GM20431 (cell line): ENCODE measurements around the gene PLAAT5.
"Not testable (repeated sequence)": the region's sequence is repeated elsewhere in the genome, so short reads cannot be mapped to it uniquely, and the experiment has no call there.

Source experiments
- in situ Hi-C: fragments of 300-500 bp; cut with MseI, MboI; formaldehyde crosslinking; loops from one replicate; pipeline ENCODE4 v1.15.0; 2020; ENCODE audit warnings: low sequenced_read_pairs; ENCODE audit not compliant: unreplicated experiment

PLAAT5 gene

GRCh38 chr11:63490551-63491239 is at the start of gene PLAAT5:
Gene PLAAT5 (minus strand): TSS chr11:63491167. CDS start chr11:63491034, 133 bp downstream.
- in situ Hi-C loops, result no loop called here

- in situ Hi-C loops, result no loop called here
Measured at GRCh38 chr11:63537293-63538101, 46.5 kb upstream of the PLAAT5 start.

DNA sequence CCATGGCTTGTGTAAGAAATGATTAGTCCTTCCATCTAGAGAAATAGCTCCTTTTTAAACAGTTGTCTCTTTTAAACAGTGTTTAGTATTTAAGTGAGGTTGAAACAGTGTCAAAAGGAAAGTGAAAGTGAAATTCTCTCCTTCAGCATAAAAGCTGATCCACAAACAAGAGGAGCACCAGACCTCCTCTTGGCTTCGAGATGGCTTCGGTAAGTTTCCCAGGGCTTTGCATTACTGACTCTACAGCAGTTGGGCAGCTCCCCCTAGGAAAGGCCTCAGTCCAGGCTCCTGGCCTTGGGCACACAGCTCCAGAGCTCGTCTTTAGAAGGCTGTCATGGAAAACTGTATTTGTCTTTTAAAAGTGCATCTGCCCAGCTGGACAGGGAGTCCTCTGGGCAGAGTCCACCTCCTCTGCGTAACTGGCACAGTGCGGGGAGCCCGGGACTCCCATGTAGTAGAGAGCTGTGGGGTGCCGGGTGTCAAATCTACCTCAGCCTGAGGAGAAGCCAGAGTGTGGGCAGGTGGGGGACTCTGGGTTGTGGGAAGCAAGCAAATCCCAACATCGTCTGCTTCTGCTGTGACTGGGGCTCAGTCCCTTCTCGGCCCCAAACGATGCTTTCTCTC is 45.8 kb upstream of the PLAAT5 start, which contains the start of gene PLAAT4:
Gene PLAAT4, plus strand, starts transcription at position 140 of the 624 bp plus-strand sequence. Its CDS starts 61 bp downstream, at position 201.
- in situ Hi-C loops, result no loop called here

GRCh38 chr11:63535734-63536133 is 44.8 kb upstream of the PLAAT5 start:
- in situ Hi-C loops, result no loop called here

DNA sequence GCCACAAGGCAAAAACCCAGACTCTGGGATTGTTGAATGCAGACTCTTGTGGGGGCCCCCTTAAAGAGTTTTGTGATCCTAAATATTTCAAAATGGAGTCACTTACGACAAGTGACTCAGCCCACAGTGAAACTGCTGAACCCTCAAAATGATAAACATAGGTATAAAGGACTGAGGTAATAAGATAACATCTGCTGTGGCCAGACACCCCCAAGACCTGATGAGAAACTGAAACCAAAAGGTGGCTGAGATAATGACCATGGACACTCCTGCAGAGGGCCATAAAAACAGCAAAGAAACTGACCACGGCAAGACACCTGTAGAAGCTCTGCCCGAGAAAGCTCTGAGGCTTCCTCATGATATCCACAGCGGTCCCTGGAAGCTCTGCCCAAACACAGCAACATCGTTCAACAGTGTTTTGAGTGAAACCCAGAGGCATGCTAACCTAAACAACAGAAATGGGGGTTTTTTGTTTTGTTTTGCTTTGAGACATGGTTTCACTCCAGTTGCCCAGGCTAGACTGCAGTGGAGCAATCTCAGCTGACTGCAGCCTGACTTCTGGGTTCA is 44.0 kb upstream of the PLAAT5 start:
- in situ Hi-C loops, result no loop called here

GRCh38 chr11:63534076-63534475 is 43.1 kb upstream of the PLAAT5 start:
- in situ Hi-C loops, result no loop called here

DNA sequence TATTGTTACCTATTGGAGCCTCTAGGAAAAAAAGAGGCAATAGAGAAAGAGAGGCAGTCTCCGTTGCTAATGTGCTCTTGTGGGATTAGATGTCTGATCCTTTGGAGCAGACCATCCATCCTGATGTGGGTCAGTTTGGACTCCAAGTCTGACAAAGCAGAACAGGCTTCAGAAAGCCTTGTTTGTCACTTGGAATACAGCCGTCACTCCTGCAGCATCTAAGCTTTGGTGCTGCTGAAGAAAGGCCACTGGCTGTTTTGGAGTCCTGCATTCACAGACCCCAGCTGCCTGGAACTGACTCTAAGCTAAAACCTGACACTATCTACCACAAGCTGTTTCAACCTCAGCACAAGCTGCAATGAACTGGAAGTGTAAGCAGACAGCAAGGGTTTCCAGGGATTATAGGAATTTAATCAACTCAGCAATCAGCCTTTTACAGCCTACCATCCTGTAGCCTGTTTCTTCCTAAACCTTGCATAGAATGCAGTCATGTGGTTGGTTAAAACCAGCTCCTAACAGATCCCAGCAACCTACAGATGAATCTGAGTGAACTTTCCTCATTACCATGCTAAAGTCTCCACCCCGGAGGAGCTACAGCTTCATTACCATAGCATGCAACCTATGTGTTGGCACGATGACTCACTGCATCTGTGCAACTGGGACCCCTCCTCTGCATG is 42.0 kb upstream of the PLAAT5 start:
- in situ Hi-C loops, result no loop called here

GRCh38 chr11:63532117-63532516 is 41.1 kb upstream of the PLAAT5 start:
- in situ Hi-C loops, result no loop called here

DNA sequence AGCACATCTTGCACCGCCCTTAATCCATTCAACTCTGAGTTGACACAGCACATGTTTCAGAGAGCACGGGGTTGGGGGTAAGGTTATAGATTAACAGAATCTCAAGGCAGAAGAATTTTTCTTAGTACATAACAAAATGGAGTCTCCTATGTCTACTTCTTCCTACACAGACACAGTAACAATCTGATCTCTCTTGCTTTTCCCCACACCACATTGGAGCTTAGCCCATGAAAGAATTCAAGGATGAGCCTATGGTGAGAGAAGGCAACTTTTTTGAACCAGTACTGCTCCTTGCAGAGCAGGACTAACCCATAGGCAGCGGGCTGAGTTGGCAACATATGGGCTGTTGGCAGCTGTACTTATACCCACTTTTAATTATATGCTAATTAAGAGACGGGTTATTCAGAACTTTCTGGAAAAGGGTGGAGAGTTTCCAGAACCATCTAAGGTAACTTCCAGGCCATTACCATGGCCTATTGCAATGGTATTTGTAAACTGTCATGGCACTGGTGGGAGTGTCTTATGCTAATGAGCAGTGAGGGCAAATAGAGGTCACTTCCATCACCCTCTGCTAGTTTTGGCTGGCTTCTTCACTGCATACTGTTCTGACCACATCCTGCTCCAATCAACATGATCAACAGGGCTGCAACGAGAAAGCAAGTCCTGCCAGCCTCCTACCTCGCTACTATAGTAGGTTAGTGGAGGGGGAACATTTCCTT is 40.3 kb upstream of the PLAAT5 start:
- in situ Hi-C loops, result not testable (repeated sequence)

GRCh38 chr11:63530021-63530420 is 39.1 kb upstream of the PLAAT5 start:
- in situ Hi-C loops, result no loop called here

DNA sequence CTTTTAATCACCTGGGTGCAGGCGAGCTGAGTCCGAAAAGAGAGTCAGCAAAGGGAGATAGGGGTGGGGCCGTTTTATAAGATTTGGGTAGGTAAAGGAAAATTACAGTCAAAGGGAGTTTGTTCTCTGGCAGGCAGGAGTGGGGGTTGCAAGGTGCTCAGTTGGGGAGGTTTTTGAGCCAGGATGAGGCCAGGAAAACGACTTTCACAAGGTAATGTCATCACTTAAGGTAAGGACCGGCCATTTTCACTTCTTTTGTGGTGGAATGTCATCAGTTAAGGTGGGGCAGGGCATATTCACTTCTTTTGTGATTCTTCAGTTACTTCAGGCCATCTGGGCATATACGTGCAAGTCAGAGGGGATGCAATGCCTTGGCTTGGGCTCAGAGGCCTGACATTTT is 38.4 kb upstream of the PLAAT5 start:
- in situ Hi-C loops, result not testable (repeated sequence)

- in situ Hi-C loops, result not testable (repeated sequence)
Measured at GRCh38 chr11:63528729-63529278, 37.8 kb upstream of the PLAAT5 start.

DNA sequence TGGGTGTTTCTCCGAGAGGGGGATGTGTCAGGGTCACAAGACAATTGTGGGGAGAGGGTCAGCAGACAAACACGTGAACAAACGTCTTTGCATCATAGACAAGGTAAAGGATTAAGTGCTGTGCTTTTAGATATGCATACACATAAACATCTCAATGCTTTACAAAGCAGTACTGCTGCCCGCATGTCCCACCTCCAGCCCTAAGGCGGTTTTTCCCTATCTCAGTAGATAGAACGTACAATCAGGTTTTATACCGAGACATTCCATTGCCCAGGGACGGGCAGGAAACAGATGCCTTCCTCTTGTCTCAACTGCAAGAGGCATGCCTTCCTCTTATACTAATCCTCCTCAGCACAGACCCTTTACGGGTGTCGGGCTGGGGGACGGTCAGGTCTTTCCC is 37.2 kb upstream of the PLAAT5 start:
- in situ Hi-C loops, result not testable (repeated sequence)

DNA sequence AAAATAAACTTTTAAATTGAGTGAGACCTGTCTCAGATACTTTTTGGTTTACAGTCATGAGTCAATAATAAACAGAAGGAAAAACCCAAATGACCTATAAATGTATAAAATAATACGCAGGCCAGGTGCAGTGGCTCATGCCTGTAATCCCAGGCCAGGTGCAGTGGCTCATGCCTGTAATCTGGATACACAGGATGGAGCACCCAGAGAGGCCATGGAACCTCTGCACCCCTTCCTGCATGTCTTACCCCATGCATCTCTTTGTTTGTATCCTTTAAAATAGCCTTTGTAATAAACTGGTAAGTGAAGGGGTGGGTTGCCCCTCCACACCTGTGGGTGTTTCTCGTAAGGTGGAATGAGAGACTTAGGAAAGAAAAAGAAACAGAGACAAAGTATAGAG is 36.7 kb upstream of the PLAAT5 start:
- in situ Hi-C loops, result no loop called here

DNA sequence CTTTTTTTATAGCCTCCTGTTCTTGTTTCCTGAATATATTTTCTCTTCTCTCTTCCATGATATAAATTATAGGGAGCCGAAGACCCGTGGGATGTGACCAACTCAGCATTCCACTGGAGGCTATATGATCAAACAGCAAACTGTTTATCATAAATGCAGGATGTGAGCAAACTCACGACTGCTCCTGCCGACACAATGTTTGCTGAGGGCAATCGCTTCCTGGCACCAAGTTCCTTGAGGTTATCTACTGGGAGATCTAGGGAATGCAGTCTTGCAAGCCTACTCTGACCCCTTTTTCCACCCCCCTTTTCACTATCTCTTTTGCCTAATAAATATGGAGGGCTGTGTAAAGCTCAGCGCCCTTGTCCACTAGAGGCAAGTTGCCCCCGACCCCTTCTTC is 32.2 kb upstream of the PLAAT5 start:
- in situ Hi-C loops, result no loop called here

GRCh38 chr11:63521896-63522295 is 30.9 kb upstream of the PLAAT5 start:
- in situ Hi-C loops, result no loop called here

DNA sequence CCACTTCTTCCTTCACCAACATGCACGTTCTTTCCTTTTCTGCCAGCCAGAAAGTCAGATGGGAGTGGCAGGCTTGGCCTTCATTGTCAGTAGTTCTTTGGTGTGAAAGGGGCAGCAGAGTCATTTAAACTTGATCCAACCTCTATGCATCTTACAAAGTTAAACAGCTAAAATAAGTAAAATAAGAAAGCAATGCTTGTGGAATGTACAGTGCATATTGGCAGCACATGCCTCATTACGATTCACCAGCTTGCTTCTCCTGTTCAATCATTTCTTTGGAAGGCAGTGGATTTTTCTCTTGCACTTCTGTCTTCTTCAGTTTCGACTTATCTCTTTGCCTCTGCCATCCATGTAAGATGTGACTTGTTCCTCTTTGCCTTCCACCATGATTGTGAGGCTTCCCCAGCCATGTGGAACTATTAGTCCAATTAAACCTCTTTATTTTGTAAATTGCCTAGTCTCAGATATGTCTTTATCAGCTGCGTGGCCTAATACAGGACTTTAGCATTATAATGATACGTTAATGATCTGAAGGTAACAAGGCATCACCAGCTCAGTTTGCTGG is 29.7 kb upstream of the PLAAT5 start:
- in situ Hi-C loops, result no loop called here

DNA sequence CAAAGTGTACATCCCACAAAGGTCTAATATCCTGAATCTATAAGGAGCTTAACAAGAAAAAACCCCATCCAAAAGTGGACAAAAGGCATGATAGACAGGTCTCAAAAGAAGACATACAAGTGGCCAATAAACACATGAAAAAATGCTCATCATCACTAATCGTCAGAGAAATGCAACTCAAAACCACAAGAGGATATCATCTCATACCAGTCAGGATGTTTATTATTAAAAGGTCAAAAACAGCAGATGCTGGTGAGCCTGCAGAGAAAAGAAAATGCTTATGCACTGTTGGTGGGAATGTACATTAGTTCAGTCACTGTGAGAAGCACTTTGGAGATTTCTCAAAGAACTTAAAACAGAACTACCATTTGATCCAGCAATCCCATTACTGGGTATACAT is 27.6 kb upstream of the PLAAT5 start:
- in situ Hi-C loops, result no loop called here

- in situ Hi-C loops, result no loop called here
Measured at GRCh38 chr11:63517156-63517555, 26.2 kb upstream of the PLAAT5 start.
